ENCODE data around the gene CTSZ. TPM values are rescaled to one million over a fixed set of nuclear protein-coding genes. Genes with fewer than 3 reads are reported as not detected.

Gene CTSZ
- total and polyA plus RNA-seq, 2 of the 8 experiments (the other 6 are each of a cell fraction or from before 2014, with no cell fraction given) = 32.8 to 34.0 TPM

- TF ChIP-seq CHD7 (IDR thresholded peaks at IDR 0.05; ENCODE audit: insufficient replicate concordance, low read length) = no peak
- TF ChIP-seq CTBP2 (IDR thresholded peaks at IDR 0.05; ENCODE audit: borderline replicate concordance, insufficient read depth, insufficient read length, low read length) = no peak
- no peak for TF ChIP-seq BACH1 (IDR thresholded peaks at IDR 0.05; ENCODE audit: low read length)
- TF ChIP-seq JUN (IDR thresholded peaks at IDR 0.05; ENCODE audit: low read depth, low read length) = no peak
- TF ChIP-seq BRCA1 (IDR thresholded peaks at IDR 0.05; ENCODE audit: low read depth, low read length) = no peak
- no peak for TF ChIP-seq SAP30 (IDR thresholded peaks at IDR 0.05; ENCODE audit: insufficient read depth, insufficient replicate concordance, low read length)
- no peak for TF ChIP-seq JUND (IDR thresholded peaks at IDR 0.05; ENCODE audit: low read length)
- TF ChIP-seq SP2 (IDR thresholded peaks at IDR 0.05; ENCODE audit: low read length) = no peak
- no peak for TF ChIP-seq RAD21 (IDR thresholded peaks at IDR 0.05 in 1 of 2, conservative IDR thresholded peaks at IDR 0.05 in 1 of 2; ENCODE audit: low read depth in 2 of 2, low read length in 2 of 2)
These were observed 28.5 kb downstream of the CTSZ start (continued) for GRCh38 chr20:58978351-58979190.

Data from H1 (cell line).